LNCAP (cell line): ENCODE measurements around the gene RNF13.

Experiments used
- CTCF ChIP-seq: fragments of 450-650 bp; IDR thresholded peaks from 2 replicates; pipeline ENCODE4 v1.5.1; 2017; ENCODE audit warnings: mild to moderate bottlenecking

Gene RNF13

DNA sequence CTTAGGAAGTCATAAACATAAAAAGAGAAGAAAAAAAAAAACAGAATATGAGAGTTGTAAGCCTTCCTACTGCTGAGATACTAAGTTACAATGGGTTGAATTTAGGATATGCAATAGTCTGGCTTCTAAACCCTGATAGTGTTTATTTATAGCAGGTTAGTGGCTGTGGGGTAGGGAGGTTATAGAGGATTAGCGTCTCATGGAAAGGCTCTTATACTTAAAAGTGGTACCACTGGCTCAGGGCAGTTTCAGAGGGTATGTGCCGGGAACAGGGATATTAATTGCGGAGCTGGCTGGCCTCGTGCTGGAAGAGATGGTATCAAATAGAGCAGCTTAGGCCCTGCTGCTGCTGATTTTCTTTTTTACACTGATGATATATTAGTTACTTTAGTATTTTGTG is 96.9 kb downstream of the RNF13 start:
- TF ChIP-seq CTCF: no peak

DNA sequence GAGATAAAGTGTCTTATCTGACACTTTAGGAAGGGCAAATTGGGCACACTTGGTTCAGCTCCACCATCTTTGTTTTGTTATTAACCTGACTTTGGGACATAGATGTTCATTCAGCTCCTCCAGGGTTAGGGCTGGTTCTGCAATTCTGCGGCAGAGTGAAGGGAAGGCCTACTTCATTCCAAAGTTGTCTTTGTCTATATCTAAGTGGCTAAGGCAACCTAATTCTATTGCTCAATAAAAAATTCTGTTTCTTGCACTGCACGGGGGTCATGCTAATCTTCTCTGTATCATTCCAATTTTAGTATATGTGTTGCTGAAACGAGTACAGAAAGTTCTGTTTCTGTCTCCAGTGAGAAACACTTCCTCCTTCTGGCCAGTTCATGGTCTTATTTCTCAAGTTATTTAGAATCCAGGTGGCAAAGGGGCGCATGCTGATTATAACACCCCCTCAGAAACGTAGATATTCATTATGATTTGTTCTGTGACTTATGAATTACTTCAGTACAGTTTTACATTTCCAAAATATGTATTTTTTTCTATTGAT is 104.2 kb downstream of the RNF13 start:
- TF ChIP-seq CTCF: no peak

GRCh38 chr3:149919509-149919908 is 106.5 kb downstream of the RNF13 start:
- no peak for TF ChIP-seq CTCF

- no peak for TF ChIP-seq CTCF
Measured at GRCh38 chr3:149920119-149920518, 107.1 kb downstream of the RNF13 start.

GRCh38 chr3:149933008-149933407 is 120.0 kb downstream of the RNF13 start:
- no peak for TF ChIP-seq CTCF

GRCh38 chr3:149933858-149934257 is 120.8 kb downstream of the RNF13 start:
- no peak for TF ChIP-seq CTCF

- TF ChIP-seq CTCF: no peak
Measured at GRCh38 chr3:149934524-149934923, 121.5 kb downstream of the RNF13 start.

DNA sequence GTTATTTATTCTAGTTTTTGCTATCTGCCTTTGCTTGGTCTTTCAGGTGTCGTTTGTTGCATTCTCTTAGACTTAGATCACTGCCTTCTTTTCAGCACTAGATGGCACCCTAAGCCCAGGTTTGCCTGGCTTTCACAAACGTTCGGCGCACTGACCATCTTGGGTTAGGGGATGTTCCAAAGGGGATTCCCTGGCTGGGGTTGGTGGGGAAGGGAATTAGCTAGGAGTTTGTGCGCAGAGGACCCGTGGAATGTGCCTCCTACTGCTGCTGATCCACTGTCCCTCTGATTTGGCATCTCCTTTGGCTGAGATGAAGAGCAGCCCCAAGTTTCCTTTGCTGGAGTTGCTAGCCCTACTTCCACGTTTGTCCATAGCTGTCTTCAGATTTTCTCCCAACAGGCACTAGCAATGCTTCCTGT is 123.8 kb downstream of the RNF13 start:
- peak; percentile 88 for TF ChIP-seq CTCF
